HG03439 (cell line): ENCODE measurements around the gene PRXL2C.
"Not testable (repeated sequence)": the region's sequence is repeated elsewhere in the genome, so short reads cannot be mapped to it uniquely, and the experiment has no call there.

Experiments
- ATAC-seq: cut with Tn5 transposase; IDR thresholded peaks from one replicate; pipeline ENCODE4 v1.9.1; 2021; ENCODE audit warnings: mild to moderate bottlenecking, moderate library complexity; ENCODE audit not compliant: unreplicated experiment

Gene PRXL2C

GRCh38 chr9:96649620-96650324 is 5.3 kb downstream of the PRXL2C start:
- ATAC-seq = no peak

- ATAC-seq = no peak
These were observed 8.8 kb downstream of the PRXL2C start for GRCh38 chr9:96646081-96646991.

- ATAC-seq = no peak
These were observed 11.0 kb downstream of the PRXL2C start for GRCh38 chr9:96644137-96644536.

GRCh38 chr9:96641514-96641913 is 13.6 kb downstream of the PRXL2C start:
- no peak for ATAC-seq

- ATAC-seq = no peak
These were observed 16.3 kb downstream of the PRXL2C start for GRCh38 chr9:96638606-96639364.

GRCh38 chr9:96636368-96636767 is 18.7 kb downstream of the PRXL2C start:
- no peak for ATAC-seq

GRCh38 chr9:96633579-96633978 is 21.5 kb downstream of the PRXL2C start:
- not testable (repeated sequence) for ATAC-seq

GRCh38 chr9:96626912-96627311 is 28.2 kb downstream of the PRXL2C start:
- ATAC-seq = no peak

GRCh38 chr9:96621618-96622017 is 33.5 kb downstream of the PRXL2C start:
- no peak for ATAC-seq

GRCh38 chr9:96620832-96621269 is 34.3 kb downstream of the PRXL2C start:
- ATAC-seq = no peak

- no peak for ATAC-seq
These were observed 35.0 kb downstream of the PRXL2C start for GRCh38 chr9:96620181-96620514.

GRCh38 chr9:96619491-96620180 is 35.5 kb downstream of the PRXL2C start, which contains the start of gene CDC14B:
TSS of gene CDC14B (minus strand) at chr9:96619843. CDS start at chr9:96619378, 465 bp downstream.
- ATAC-seq = no peak

- no peak for ATAC-seq
These were observed 36.0 kb downstream of the PRXL2C start for GRCh38 chr9:96619124-96619465.

GRCh38 chr9:96618209-96619123 is 36.7 kb downstream of the PRXL2C start:
- no peak for ATAC-seq

GRCh38 chr9:96617439-96618185 is 37.5 kb downstream of the PRXL2C start:
- ATAC-seq = no peak

- ATAC-seq = no peak
These were observed 38.2 kb downstream of the PRXL2C start for GRCh38 chr9:96616817-96617438.

- no peak for ATAC-seq
These were observed 39.7 kb downstream of the PRXL2C start for GRCh38 chr9:96615411-96615810.

GRCh38 chr9:96614664-96615063 is 40.5 kb downstream of the PRXL2C start:
- not testable (repeated sequence) for ATAC-seq
